Measurements from ENCODE around the gene STXBP5L.
"Not testable (repeated sequence)": the region's sequence is repeated elsewhere in the genome, so short reads cannot be mapped to it uniquely, and the experiment has no call there.

Gene STXBP5L

GRCh38 chr3:120908030-120908794 lies at the start of gene STXBP5L:
TSS of gene STXBP5L (plus strand) at chr3:120908205. CDS start at chr3:120909579, 1,374 bp downstream.
- no peak for DNase-seq

DNA sequence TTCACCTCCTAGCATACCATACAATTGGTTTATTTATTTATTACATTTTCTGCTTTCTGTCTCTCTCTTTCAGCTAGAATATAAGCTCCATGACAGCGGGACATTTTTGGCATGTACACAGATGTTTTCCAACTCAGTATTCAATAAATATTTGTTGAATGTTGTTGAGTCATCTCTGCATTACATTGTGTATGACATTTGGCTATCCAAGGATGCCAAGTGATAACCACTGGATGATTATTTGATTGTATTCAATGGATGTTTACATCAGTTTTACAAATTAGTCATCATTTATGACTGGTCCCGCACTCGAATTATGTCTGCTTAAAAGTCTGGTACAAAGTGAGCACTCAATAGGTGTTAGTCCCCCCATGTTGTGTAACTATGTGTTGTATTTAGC lies 49.5 kb upstream of the STXBP5L start:
- no peak for DNase-seq

- no peak for DNase-seq
Observed at GRCh38 chr3:120864541-120864940, 43.5 kb upstream of the STXBP5L start.

- DNase-seq = no peak
Observed at GRCh38 chr3:120875507-120875906, 32.5 kb upstream of the STXBP5L start.

- DNase-seq = no peak
Observed at GRCh38 chr3:120875989-120876388, 32.0 kb upstream of the STXBP5L start.

DNA sequence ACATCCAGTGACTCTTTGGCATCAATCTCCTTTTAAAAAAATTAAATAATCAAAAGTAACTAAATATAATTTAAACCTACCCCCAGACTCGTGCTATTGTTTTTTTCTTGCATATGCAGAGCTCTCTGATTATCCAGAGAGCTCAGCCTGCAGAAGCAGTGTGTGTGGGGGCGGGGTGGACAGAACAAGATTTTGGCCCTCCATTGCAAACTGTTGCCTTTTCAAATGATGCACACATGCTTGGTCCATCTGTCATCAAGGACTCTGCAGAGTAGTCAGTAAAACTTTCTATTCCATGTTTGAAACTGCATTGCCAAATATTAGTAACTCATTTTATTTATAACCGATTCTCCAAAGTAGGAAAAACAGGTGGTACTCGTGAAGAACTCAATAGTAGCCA lies 28.6 kb upstream of the STXBP5L start:
- DNase-seq = no peak

DNA sequence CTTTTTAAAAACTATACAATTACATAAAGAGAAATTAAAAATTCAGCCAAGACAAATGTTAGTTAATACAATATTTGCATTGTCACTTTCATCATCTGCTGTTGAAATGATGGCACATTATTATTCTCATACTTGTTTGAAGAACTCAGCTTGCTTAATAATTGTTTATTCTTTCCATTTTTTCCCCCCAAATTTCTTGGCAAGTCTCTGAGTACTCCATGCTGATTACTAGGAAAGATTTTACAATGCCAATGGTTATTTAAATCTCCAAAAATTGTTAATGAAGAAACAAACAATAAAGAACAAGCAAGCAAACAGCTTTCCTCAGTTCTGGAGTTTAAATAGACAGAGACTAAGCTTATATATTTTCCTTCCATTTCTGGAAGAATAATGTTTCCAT lies 15.1 kb upstream of the STXBP5L start:
- no peak for DNase-seq

DNA sequence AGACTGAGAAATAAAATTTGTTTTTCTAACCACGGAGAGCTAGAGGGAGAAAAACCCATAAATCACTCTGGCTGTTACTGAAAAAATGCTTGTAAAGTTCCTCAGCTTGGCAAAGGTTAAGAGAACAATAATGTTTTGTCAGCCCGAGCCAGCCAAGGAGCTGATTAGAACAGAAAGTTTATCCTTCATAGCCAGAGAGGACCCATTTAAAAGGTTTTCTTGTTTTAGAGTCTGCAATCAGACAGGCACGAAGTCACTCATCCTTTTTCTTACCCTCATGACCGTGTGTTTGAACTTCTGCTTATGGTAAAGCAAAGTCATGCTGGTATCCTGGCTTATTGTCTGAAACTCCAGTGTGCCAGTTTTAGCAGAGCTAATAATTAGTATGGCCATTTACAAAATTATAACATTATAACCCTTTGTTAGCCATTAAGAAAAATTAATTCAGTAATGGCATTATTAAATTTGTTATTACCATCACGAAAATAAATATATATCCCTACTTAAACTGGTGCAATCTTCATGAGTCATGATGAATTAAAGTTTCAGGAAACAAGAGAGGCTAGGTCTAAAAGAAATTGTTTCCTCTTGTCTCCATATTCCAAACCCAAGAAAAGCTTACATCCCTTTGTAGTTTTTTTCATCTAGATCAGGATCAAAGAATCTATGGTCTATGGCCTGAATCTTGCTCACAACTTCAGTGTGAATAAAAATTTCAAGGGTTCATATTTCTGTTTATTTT lies 13.5 kb upstream of the STXBP5L start:
- no peak for DNase-seq

- not testable (repeated sequence) for DNase-seq
Observed at GRCh38 chr3:120901716-120902115, 6.3 kb upstream of the STXBP5L start.

- no peak for DNase-seq
Observed at GRCh38 chr3:120903221-120903620, 4.8 kb upstream of the STXBP5L start.

- DNase-seq = no peak
Observed at GRCh38 chr3:120907659-120908029, 361 bp upstream of the STXBP5L start.

DNA sequence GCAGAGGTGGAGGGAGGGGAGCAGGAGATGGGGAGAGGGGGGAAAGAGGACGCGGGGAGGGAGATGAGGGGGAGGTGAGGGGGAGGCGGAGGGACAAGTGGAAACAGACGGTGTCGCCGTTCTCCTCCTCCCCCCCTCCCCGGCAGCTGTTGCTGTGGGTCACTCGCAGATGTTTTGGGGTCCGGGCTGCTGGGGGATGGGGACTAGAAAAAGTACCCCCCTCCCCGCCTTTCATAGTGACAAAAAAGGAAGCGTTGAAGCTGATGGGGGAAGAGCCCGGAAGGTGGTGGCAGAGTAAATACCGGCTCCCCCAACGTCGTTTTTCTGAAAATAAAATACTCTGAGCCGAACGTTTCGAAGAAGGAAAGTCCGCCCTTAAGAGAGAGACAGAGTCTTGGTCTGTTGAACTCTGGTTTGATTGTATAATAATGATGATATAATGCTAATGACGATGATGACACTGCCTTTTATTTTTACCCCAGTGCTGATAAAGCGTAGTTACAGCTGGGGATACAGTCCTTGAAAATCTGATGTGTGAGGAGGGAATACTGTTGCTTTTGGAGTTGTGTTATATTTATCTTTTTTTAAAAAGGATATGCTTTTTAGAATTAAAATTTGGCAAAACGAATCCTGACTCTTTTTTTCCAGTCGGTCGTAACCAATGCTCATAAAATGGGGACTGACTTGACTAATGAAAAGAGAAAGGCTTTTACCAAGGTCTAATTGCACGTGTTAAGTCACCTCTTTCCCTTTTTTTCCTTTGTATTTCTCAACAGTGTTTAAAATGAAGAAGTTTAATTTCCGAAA lies 993 bp downstream of the STXBP5L start:
- DNase-seq = no peak

GRCh38 chr3:120909602-120909878 lies 1.5 kb downstream of the STXBP5L start:
- DNase-seq = no peak

- DNase-seq = no peak
Observed at GRCh38 chr3:120926146-120926545, 18.1 kb downstream of the STXBP5L start.

DNA sequence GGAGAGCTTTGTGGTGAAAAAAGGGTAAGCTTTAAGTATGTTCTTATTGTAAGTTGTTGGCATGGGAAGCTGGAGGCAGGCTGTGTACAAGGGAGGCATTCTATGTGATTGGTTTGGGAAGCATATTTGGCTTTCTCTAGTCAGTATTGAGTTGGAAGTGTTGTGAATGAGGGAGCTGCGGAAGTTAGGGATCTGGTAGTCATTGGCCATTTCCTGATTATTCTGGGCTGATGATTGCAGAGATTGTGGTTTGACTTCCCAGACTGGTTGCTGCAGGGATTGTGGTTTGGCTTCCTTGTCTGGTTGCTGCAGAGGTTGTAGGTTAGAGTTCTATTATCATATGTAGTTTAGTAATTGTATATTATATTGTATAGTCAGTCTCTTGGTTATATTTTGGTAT lies 21.0 kb downstream of the STXBP5L start:
- no peak for DNase-seq

DNA sequence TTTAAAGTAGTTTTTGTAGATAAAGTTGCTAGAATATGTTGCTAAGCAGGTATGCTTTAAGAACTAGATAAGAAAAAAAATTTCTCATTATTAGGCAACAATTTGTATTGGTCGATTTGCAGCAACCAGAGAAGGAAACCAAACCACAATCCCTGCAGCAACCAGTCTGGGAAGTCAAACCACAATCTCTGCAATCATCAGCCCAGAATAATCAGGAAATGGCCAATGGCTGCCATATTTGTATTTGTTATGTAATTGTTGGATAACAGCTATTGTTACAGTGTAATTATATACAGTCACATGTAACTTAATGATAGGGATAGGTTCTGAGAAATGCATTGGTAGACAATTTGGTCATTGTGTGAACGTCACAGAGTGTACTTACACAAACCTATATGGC lies 23.6 kb downstream of the STXBP5L start:
- no peak for DNase-seq

GRCh38 chr3:120956143-120956542 lies 48.1 kb downstream of the STXBP5L start:
- DNase-seq = no peak

DNA sequence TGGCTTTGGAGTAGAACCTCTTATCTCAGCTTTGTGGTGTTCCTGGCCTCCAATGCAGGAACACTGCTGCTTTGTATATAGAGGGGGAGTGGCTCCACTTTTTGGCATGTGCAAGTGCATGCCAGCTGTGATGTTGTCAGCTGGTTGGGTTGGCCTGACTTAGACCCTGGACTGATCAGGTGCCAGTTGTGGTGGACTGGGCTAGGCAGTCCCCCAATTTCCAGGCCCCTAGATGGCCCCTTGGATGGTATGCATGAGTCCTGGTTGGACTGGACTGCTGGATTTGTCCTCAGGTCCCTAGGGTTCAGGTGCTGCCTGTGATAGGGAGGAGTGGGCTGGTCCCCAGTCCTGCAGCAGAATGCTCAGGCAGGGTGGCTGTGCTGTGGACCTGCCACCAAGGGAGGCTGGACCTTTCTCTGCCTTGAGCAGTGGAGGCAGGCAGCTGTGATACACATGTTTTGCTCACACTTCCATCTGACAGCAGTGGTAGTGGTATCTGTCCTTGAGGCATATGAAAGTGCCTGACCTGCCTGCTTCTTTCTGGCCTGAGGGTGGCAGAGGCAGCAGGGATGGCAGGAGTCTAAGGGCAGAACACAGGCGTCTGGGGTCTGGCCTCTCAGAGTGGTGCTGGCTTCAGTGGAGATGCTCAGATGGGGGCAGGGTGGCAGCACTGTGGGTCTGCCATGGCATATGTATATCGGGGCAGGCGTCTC lies 74.8 kb downstream of the STXBP5L start:
- DNase-seq = no peak

- DNase-seq = no peak
Observed at GRCh38 chr3:120983321-120983665, 75.3 kb downstream of the STXBP5L start.

- DNase-seq = no peak
Observed at GRCh38 chr3:120983841-120984240, 75.8 kb downstream of the STXBP5L start.

GRCh38 chr3:120985242-120985641 lies 77.2 kb downstream of the STXBP5L start:
- DNase-seq = no peak

GRCh38 chr3:120988994-120989393 lies 81.0 kb downstream of the STXBP5L start:
- no peak for DNase-seq

GRCh38 chr3:121018917-121019321 lies 110.9 kb downstream of the STXBP5L start:
- no peak for DNase-seq
